OCI-LY3 (cell line): ENCODE results near the gene TEAD1.

Source experiments
- CTCF ChIP-seq: fragments of 200-600, 300-600 bp; sonication (generic); IDR thresholded peaks from 2 replicates; pipeline ENCODE4 v1.5.1; 2014; ENCODE audit warnings: antibody characterized with exemption, low read length, low read depth
- EZH2phosphoT487 ChIP-seq: fragments of 200-600 bp; shearing (Covaris generic); IDR thresholded peaks from 2 replicates; pipeline ENCODE4 v1.6.1; 2018; ENCODE audit warnings: antibody characterized with exemption, mixed run types, low read depth

- no peak for TF ChIP-seq CTCF
- TF ChIP-seq EZH2phosphoT487, result no peak
Observed at GRCh38 chr11:12725055-12725862, 51.0 kb downstream of the TEAD1 start.
